Epithelial cell of proximal tubule (primary cell): Measurements from ENCODE around the gene AKT3. TPM values are rescaled to one million over a fixed set of nuclear protein-coding genes. Genes with fewer than 3 reads are reported as not detected.

Experiments
- DNase-seq: peaks from one replicate; pipeline ENCODE4 v3.0.0-alpha.2; 2011; ENCODE audit warnings: low read depth
- H3K4me3 ChIP-seq: 2 replicates; pipeline ENCODE4 v1.5.1; 2011; ENCODE audit warnings: low read depth, mild to moderate bottlenecking, low read length
- total RNA-seq: library from RNA; depleted of rRNA; stranded (reverse); fragments of >200 nt; gene quantifications from 2 replicates; pipeline ENCODE4 v1.2.3, GENCODE V29; 2015
- TF ChIP-seq, protein P1 (sequence below): conservative IDR thresholded peaks from 2 replicates; pipeline ENCODE4 v1.5.1; 2012; ENCODE audit warnings: low read depth, mild to moderate bottlenecking, low read length

The AKT3 gene
- total RNA-seq, 1 donor from 2014 or later = 12.2 TPM

GRCh38 chr1:243729956-243730355 is 120.1 kb downstream of the AKT3 start:
- no peak overlapping the region for H3K4me3 ChIP-seq
- TF ChIP-seq, protein P1, sequence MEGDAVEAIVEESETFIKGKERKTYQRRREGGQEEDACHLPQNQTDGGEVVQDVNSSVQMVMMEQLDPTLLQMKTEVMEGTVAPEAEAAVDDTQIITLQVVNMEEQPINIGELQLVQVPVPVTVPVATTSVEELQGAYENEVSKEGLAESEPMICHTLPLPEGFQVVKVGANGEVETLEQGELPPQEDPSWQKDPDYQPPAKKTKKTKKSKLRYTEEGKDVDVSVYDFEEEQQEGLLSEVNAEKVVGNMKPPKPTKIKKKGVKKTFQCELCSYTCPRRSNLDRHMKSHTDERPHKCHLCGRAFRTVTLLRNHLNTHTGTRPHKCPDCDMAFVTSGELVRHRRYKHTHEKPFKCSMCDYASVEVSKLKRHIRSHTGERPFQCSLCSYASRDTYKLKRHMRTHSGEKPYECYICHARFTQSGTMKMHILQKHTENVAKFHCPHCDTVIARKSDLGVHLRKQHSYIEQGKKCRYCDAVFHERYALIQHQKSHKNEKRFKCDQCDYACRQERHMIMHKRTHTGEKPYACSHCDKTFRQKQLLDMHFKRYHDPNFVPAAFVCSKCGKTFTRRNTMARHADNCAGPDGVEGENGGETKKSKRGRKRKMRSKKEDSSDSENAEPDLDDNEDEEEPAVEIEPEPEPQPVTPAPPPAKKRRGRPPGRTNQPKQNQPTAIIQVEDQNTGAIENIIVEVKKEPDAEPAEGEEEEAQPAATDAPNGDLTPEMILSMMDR = no peak
- DNase-seq = no peak

GRCh38 chr1:243727503-243728203 is 122.4 kb downstream of the AKT3 start:
- TF ChIP-seq, protein P1 = no peak
- no peak overlapping the region for H3K4me3 ChIP-seq
- DNase-seq = no peak

GRCh38 chr1:243726806-243727502 is 123.1 kb downstream of the AKT3 start:
- H3K4me3 ChIP-seq = no peak overlapping the region
- DNase-seq = no peak
- TF ChIP-seq, protein P1 = no peak

GRCh38 chr1:243725846-243726245 is 124.2 kb downstream of the AKT3 start:
- H3K4me3 ChIP-seq = no peak overlapping the region
- TF ChIP-seq, protein P1 = no peak
- no peak for DNase-seq

- H3K4me3 ChIP-seq = no peak overlapping the region
- DNase-seq = no peak
- TF ChIP-seq, protein P1 = no peak
Observed at GRCh38 chr1:243725075-243725474, 125.0 kb downstream of the AKT3 start.

GRCh38 chr1:243723458-243724043 is 126.5 kb downstream of the AKT3 start:
- TF ChIP-seq, protein P1 = no peak
- DNase-seq = no peak
- H3K4me3 ChIP-seq = no peak overlapping the region

DNA sequence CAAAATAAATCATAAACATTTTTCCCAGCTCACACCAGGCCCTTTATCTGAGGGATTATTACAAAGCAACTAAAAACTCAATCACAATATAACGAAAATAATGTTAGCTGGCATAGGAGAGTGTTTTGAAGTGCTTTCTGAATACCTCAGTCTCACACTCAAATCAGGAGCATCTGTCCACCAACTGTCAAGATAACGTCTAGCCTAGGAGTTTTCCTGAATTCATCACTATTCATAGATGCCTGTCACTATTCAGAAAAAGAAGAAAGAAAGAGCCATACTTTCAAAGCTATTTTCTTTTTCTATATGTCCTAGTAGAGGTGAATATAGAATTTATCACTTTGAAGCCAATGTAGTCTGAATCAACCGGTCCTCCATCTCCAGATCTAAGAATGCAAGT is 127.0 kb downstream of the AKT3 start:
- DNase-seq = no peak
- TF ChIP-seq, protein P1 = no peak
- no peak overlapping the region for H3K4me3 ChIP-seq
